GM18517 (cell line): Measurements from ENCODE around the gene RNF44.
A peak's percentile ranks its signal among the peaks of the same experiment; 100 is the strongest.

Source experiments
- ATAC-seq: cut with Tn5 transposase; IDR thresholded peaks from one replicate; pipeline ENCODE4 v1.9.1; 2021; ENCODE audit warnings: mild to moderate bottlenecking, moderate library complexity; ENCODE audit not compliant: unreplicated experiment

Gene RNF44

GRCh38 chr5:176536902-176537553 lies at the start of gene RNF44:
RNF44 (minus strand) TSS chr5:176537402; CDS start chr5:176532472, 4,930 bp downstream.
- ATAC-seq: peak; percentile 59

DNA sequence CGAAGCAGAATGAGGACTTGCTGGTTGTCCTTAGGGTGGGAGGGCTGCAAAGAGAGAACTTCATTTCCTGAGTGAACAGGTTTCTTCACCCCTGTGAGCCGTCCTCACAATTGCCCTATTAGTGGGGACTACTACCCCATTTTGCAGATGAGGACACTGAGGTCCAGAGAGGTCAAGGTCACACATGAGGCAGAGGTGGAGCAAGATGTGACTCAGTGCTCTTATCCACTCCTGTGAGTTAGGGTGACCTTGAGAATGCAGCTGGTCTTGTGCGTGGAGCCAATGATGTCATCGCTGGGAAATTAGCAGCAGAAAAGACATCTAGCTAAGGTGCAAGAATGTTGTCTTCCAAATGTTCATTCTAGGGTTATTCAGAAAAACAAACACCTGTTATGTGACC lies 45.9 kb upstream of the RNF44 start:
- ATAC-seq: no peak

DNA sequence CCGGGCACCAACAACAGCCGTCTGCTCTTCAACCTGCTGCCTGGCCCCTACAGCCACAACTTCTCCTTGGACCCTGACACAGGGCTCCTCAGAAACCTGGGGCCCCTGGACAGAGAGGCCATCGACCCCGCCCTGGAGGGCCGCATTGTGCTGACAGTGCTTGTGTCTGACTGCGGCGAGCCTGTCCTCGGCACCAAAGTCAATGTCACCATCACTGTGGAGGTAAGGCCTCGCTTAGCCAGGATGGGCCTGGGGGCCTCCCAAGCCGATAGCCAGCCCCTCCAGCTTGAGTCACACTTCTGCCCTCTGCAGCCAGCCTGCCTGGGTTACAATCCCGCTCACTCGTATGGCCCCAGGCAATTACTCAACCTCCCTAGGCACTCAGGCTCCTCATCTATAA lies 44.2 kb upstream of the RNF44 start:
- ATAC-seq: no peak

DNA sequence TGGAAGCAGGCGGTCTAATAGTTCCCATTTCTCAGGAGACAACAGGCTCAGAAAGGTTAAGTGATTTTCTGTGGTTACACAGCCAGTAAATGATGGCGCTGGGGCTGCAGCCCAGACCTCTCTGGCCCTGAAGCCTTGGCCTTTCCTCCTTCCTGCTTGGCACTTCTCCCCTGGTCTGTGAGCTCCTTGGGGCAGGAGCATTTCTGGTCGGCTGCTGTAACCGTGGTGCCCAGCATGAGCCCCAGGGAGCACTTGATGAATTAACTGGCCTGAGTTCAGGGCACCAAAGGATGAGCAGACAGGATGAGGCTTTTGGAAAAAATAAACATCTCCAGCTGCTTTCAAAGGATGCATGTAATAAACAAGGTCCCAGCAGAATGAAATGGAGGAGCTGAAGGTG lies 42.1 kb upstream of the RNF44 start:
- ATAC-seq: no peak

GRCh38 chr5:176578391-176578808 lies 41.2 kb upstream of the RNF44 start:
- no peak for ATAC-seq

DNA sequence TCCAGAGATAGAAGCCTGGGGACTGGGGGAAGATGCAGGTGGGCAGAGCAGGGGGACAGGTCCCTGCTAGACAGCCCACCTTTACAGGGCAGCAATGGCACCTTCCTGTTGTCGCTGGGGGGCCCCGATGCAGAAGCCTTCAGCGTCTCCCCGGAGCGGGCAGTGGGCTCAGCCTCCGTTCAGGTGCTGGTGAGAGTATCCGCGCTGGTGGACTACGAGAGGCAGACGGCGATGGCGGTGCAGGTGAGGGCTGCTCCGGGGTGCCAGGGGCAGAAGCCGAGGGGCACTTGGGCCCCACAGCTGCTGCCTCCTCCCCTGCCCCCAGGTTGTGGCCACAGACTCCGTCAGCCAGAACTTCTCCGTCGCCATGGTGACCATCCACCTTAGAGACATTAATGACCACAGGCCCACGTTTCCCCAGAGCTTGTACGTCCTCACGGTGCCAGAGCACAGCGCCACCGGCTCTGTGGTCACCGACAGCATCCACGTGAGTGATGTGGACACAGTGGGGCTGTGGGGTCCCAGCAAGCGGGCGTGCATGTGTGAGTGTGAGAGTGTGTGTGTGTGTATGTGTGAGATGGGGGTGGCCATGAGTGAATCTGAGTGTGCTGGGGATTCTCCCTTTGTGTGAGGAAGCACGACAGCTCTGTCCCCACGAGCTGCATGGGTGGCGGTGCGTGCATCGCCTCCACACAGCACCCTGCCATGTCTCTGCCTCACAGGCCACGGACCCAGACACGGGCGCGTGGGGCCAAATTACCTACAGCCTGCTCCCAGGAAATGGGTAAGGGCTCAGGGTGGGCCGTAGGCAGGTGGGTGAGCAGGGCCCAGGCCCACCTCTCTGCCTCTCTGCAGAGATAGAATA lies 40.3 kb upstream of the RNF44 start:
- no peak for ATAC-seq

DNA sequence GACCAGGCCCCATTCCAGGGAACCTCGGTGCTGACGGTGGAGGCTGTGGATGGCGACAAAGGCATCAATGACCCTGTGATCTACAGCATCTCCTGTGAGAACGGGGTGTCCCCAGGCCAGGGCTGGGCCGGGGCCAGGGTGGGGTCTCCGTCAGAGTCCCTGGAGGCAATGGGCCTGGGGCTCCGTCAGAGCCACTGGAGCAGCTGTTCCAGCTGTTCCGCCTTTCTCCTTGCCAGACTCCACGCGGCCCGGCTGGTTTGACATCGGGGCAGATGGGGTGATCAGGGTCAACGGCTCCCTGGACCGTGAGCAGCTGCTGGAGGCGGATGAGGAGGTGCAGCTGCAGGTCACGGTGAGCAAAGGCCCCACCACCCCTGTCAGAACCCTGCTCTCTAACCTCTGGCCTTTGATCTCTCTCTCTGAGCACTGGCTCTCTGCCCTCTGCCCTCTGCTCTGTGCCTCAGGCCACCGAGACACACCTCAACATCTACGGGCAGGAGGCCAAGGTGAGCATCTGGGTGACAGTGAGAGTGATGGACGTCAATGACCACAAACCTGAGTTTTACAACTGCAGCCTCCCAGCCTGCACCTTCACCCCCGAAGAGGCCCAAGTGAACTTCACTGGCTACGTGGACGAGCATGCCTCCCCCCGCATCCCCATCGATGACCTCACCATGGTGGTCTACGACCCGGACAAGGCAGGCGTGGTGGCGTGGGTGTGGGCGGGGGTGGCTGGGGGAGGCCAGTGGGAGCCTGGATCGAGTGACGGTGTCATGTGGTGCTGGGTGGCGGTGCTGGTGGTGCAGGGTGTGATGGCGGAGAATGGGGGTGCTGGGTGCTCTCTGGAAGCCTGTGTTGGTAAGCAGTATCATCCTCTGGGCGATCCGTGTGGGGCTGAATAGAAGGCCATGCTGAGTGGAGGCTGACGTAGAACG lies 38.6 kb upstream of the RNF44 start:
- ATAC-seq: no peak

DNA sequence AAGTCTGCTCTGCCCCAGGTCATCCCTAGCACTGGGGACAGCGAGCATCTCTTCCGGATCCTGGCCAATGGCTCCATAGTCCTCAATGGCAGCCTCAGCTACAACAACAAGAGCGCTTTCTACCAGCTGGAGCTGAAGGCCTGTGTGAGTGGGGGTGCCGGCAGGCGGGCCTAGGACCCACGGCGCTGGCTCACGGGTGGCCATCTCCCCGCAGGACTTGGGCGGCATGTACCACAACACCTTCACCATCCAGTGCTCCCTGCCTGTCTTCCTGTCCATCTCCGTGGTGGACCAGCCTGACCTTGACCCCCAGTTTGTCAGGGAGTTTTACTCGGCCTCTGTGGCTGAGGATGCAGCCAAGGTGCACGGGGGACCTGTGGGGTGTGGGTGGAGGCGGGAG lies 37.9 kb upstream of the RNF44 start:
- ATAC-seq: no peak

GRCh38 chr5:176574297-176574591 lies 37.0 kb upstream of the RNF44 start:
- no peak for ATAC-seq

DNA sequence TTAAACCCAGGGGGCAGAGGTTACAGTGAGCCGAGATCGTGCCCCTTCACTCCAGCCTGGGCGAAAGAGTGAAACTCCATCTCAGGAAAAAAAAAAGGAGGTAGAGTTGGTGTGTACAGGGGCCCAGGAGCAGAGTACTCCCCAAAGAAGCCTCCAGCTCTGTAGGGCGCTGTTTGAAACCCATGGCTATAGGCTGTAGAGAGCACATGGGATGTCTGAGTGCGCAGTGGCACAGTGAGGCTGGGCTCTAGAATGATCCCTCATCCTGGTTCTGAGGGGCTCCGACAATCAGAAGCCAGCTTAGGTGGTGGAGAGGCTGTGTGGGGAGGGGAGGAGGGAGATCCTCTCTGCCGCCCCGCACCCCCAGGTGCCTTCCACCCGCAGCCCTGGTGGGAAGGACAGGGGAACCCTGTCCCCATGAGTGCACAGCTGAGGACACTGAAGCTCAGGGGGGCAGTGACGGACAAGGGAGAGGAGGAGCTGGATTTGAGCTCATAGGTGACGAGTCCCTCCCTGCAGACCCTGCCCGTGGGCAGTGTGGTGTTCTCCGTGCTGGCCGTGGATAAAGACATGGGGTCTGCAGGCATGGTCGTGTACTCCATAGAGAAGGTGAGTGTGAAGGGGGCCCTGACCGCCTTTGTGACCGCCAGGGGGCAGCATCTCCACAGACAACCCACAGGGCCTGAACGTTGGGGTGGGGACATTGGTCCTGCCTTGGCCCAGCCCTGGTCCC lies 36.5 kb upstream of the RNF44 start:
- ATAC-seq: no peak

DNA sequence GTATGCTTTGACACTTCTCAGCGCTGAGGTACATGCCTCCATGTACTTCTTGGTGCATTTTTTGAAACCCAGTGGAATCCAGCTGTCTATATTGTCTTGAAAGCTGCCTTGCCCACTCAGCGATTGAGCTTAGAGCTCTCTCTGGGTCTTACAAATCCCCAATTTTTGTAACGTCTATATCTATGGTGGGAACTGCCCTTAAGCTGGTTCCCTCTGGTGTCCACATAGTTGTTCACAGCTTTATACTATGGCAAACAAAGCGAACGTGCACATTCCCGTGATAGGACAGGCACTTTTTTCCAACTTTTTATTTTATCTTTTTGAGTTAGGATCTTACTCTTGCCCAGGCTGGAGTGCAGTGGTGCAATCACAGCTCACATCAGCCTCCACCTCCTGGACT lies 32.8 kb upstream of the RNF44 start:
- ATAC-seq: no peak

GRCh38 chr5:176568657-176569056 lies 31.5 kb upstream of the RNF44 start:
- ATAC-seq: no peak

DNA sequence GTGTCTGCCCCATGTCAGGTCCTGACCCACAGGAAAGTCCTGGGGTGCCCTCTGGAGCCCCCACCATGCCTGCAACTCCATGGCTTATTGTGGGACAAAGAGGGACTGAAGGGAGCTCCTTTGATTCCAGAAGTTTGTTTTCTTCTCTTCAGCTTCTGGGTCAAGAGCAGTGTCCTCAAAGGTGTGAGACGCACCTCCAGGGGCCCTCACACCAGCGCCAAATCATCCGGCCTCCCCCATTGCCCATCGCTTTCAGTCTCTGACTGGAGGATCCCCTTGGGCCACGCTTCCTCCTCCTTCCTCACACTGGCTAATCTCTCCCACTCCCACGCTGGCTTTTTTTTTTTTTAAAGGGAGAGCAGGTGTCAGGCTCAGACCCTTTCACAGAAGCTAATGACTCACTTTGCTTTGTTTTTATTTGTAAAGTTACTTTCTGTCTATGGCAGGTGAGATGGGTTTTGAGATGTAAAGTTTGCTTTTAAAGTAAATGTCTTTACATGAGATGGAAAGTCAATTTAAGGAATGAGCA lies 28.6 kb upstream of the RNF44 start:
- no peak for ATAC-seq

GRCh38 chr5:176564002-176564401 lies 26.8 kb upstream of the RNF44 start:
- no peak for ATAC-seq

- no peak for ATAC-seq
Measured at GRCh38 chr5:176562189-176562588, 25.0 kb upstream of the RNF44 start.

DNA sequence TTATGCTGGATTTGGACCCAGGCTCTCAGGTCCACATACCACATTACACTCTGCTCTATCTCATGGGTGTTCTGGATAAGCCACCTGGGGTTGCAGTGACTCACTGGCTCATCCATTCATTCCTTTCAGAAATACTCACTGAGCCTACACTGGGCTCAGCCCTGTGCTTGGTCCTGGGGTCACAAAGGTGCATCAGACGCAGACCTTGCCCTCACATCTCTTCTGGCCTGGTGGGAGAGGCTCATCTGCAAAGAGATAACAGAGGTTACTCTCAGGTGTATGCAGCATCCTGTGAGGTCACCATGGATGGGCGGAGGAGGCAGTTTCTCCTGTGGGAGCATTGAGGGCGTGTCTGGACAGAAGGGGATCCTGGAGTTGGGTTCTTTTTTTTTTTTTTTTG lies 24.1 kb upstream of the RNF44 start:
- ATAC-seq: no peak

GRCh38 chr5:176560364-176560763 lies 23.2 kb upstream of the RNF44 start:
- ATAC-seq: no peak

DNA sequence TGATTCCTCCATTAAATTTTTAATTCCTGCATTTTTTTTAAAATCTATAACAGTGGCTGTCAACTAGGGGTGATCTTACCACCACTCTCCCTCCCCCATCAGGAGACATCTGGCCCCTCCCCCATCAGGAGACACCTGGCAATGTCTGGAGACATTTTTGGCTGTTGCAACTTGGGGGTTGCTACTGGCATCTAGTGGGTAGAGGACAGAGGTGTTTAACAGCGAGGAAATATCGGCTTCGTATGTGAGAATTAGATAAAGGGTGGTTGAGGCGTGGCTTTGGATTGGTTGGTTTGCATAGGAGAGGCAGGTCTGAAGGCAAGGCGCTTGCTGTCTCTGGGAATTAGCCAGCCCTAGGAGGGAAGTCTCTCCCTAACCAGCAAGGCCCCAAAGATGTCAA lies 22.5 kb upstream of the RNF44 start:
- no peak for ATAC-seq

GRCh38 chr5:176557846-176558245 lies 20.6 kb upstream of the RNF44 start:
- ATAC-seq: no peak

GRCh38 chr5:176553260-176554085 lies 16.3 kb upstream of the RNF44 start:
- no peak for ATAC-seq
